ENCODE measurements around the gene FBXW11.

DNA sequence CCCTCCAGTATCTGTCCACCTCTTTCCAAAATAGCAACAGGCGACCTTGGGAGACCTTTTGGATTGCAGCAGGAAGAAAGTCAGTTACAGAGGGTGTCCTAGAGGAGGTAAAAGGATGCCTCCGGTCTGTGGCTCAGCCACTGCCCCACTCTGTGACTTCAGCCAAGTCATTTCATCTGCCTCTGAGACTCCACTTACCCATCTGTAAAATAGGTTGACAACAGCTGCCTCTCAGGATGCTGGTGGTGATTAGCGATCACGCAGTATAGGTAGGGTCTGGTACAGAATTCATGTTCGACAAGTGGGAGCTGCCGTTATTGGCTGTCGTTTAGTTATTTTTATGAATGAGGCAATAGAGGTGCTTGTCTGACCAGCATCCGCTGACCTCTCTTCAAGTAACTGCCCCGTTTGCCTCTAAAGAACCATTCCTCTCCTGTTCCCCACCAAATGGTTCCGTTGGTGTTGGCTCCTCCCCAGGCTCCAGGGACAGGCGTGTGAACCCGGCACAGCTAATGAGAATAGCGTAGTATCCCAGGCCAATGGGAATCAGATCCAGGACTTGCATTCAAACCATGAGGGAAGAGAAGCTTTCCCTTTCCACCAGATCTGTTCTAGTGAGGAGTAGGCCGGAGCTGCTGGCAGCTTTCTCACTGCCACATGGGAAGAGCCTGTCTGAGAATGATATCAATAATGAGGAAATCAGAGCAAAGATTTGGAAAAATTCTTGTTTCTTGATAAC lies 156.7 kb downstream of the FBXW11 start:
- TF ChIP-seq POLR2AphosphoS5 (IDR thresholded peaks at IDR 0.05; ENCODE audit: low read depth, low read length) (no peak), POLR2A (IDR thresholded peaks at IDR 0.05; ENCODE audit: low read depth, low read length) (no peak)

Data from GM12892 (cell line).